22Rv1 (cell line): ENCODE results near the gene TMEM184C.

Experiments
- H3K27ac ChIP-seq: fragments of 450-650 bp; 2 replicates; pipeline ENCODE4 v1.5.1; 2017
- ZFX ChIP-seq: fragments of 450-650 bp; IDR thresholded peaks from 2 replicates; pipeline ENCODE4 v1.6.1; 2017; ENCODE audit warnings: antibody characterized with exemption, borderline replicate concordance
- TF ChIP-seq, protein P1 (sequence below): fragments of 450-650 bp; IDR thresholded peaks from 2 replicates; pipeline ENCODE4 v1.5.1; 2017; ENCODE audit warnings: mild to moderate bottlenecking

TMEM184C gene

DNA sequence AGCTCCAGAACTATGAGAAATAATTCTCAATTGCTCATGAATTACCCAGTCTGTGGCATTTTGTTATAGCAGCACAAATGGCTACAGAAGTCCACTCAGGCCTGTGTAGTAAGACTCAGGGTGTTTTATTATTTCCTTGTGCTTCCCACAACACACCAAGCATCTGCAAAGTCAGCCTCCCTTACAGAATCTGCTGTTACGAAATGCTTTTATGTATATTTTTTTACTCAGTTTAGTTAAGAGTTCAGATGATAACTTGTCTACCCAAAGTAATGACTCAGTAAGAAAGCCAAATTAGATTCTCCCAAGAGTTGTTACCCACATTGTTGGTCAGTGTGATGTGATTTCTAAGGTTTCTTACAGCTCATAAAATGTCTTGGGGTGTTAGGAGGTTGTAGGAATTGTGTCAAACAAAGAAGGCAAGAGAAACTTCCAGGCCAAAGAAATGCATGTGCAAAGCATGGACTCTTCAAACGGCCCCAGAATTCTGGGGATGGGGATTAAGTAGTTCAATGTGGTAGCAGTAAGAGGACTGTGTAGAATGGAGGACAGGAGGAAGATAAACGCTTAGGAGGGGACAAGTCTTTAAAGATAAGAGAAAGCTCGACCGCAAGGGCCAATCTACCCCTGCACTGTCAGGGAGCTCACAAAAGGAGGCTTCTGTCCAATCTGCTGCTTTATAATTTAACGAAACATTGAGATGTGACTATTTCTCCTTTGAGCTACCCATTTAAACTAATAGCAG is 35.4 kb upstream of the TMEM184C start:
- no peak overlapping the region for H3K27ac ChIP-seq
- no peak for TF ChIP-seq ZFX

DNA sequence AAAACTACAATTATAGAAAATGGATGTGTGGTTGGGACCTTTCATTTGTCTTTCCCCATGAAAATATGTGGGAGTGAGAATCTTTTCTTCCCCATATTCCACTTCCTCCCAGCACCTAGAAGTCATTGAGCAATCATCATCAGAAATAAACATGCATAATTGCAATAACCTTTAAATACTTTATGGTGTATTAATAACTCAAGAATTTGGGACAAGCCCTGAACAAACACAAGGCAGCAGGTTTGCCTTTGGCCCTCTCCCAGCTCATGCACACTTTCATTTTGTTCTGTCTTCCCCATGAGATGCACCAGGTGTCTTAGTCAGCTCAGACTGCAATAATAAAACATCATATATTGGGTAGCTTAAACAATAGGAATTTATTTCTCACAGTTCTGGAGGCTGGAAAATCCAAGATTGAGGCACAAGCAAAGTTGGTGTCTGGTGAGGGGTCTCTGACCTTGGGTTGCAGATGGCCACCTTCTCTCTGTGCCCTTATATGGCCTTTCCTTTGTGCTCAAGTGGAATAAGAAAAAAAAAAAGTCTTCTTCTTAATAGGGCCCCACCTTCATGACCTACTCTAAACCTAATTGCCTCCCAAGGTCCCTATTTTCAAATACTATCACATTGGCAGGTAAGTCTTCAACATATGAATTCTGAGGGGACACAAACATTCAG is 34.7 kb upstream of the TMEM184C start:
- TF ChIP-seq, protein P1, sequence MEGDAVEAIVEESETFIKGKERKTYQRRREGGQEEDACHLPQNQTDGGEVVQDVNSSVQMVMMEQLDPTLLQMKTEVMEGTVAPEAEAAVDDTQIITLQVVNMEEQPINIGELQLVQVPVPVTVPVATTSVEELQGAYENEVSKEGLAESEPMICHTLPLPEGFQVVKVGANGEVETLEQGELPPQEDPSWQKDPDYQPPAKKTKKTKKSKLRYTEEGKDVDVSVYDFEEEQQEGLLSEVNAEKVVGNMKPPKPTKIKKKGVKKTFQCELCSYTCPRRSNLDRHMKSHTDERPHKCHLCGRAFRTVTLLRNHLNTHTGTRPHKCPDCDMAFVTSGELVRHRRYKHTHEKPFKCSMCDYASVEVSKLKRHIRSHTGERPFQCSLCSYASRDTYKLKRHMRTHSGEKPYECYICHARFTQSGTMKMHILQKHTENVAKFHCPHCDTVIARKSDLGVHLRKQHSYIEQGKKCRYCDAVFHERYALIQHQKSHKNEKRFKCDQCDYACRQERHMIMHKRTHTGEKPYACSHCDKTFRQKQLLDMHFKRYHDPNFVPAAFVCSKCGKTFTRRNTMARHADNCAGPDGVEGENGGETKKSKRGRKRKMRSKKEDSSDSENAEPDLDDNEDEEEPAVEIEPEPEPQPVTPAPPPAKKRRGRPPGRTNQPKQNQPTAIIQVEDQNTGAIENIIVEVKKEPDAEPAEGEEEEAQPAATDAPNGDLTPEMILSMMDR = no peak
- no peak for TF ChIP-seq ZFX
- no peak overlapping the region for H3K27ac ChIP-seq

DNA sequence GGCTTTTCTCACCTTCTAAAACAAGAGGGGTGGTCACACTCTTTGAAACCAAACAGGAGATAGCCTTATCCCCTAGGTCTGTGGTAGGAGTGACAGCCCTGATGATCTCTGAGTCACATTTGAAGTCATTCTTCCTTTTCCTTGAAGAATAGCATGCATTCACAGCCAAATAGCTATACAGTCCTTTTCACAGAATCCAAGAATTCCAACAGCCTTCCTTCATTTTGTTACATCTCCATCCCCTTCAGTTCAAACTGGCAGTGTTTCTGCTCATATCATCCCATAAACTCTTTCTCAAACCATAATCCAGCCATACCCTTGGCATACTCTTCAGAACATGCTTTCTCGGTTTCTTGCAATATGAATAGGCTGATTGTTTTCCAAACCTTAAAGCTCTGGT is 33.3 kb upstream of the TMEM184C start:
- TF ChIP-seq, protein P1 = no peak
- TF ChIP-seq ZFX = no peak
- no peak overlapping the region for H3K27ac ChIP-seq

DNA sequence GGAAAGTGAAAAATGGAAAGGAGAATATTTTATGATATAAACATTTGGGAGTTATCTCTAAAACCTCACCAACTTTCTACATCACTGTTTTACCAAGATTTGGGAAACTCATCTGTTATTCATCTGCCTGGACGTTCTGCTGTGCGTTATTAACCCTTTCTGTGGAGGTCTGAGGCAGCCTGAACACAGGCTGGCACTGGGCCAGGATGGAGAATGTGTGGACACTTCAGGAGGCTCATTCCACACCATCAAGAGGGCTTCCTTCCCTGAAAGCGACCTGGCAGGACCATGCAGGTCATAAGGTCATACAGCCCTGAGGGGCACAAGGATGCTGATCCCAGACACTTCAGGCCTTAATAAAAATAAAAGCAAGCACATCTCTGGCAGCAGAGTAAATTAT is 31.2 kb upstream of the TMEM184C start:
- TF ChIP-seq ZFX = no peak
- TF ChIP-seq, protein P1 = no peak
- H3K27ac ChIP-seq = no peak overlapping the region

DNA sequence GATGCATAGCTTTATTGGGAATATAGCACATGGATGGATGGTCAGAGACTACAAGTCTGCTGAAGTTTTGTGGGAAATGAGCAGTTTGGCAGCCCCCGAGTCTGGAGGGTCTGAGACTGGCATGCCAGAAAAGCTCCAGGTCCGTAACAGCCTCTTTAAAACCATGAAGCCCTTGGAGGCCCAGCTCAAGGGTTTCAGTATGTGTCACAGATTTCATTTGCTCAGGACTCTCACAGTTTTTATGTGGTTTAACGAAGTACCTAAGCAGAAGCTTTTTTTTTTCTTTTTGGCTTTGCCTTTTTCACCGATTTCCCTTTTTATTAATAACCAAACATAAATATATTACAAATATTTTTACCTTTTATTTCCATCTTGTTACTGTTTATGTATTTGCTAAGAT is 30.6 kb upstream of the TMEM184C start:
- TF ChIP-seq, protein P1 = no peak
- no peak for TF ChIP-seq ZFX
- no peak overlapping the region for H3K27ac ChIP-seq

DNA sequence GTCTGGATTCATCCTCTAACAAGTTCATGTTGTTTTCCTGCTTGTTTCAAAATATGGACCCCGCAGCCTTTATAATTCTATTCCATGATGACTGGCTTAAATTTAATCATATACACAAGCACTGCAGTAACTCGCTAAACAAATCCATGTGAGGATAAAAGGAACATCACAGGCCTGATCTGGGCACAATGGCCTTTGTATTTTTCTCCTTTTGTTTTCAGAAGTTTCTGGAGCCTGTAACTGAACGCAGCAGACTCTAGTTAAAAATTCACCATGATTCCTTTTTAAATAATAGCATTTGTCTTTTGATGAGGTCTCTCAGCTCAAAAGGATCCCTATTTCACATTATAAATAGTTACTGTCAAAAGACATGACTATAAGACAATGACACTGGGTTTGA is 30.2 kb upstream of the TMEM184C start:
- no peak overlapping the region for H3K27ac ChIP-seq
- TF ChIP-seq ZFX = no peak
- TF ChIP-seq, protein P1 = no peak

DNA sequence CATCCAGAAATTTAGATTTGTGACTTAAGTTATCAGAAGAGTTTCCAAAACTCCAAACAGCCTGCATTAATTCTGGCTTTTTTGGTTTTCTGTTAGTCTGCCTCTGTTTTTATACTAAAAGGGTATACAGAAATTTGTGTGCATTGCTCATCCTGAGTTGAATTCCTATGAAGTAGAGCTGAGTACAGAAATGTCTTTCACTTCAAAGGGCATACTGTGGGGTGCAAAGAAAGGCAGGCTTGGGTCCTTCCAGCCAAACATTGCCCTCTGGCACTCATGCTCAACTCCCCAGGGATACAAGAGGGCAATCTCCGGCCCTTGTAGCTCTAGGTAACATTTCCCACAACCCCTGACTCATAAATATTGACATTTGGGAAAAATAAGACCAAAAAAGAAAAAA is 27.6 kb upstream of the TMEM184C start:
- no peak overlapping the region for H3K27ac ChIP-seq
- TF ChIP-seq ZFX = no peak
- TF ChIP-seq, protein P1 = no peak
